GM19452 (cell line): ENCODE results near the gene MCC.

Experiments used
- ATAC-seq: cut with Tn5 transposase; IDR thresholded peaks from one replicate; pipeline ENCODE4 v1.9.1; 2021; ENCODE audit not compliant: unreplicated experiment

Gene MCC

DNA sequence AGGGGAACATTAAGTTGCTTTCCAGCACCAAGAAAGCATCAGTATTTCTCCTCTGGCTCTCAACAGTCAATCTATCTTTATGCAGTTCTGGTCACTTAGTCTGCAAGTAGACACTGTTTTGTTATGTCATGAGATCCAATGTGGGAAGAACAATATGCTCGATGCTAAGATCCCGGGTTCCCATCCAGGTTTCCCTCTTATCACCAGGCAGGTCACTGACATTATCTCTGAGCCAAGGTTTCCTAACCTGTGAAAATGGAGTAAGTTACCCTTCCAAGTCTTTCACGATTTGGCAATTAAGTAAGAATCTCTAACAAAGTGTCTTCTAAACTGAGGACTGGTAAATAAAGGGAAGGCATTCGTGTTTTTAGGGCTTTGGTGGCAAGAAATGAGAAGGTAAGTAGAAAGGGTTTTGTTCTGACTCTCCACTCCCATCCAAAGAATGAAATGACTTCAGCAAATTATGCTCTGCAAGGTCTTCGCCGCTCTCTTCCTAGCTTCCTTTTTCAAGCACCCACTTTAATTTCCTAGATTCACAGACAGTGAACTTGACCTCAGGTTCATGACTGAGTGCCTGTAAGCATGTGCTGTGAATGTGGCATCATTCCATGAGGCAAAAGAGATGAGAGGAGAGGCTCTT, 425.3 kb downstream of the MCC start:
- ATAC-seq = no peak

DNA sequence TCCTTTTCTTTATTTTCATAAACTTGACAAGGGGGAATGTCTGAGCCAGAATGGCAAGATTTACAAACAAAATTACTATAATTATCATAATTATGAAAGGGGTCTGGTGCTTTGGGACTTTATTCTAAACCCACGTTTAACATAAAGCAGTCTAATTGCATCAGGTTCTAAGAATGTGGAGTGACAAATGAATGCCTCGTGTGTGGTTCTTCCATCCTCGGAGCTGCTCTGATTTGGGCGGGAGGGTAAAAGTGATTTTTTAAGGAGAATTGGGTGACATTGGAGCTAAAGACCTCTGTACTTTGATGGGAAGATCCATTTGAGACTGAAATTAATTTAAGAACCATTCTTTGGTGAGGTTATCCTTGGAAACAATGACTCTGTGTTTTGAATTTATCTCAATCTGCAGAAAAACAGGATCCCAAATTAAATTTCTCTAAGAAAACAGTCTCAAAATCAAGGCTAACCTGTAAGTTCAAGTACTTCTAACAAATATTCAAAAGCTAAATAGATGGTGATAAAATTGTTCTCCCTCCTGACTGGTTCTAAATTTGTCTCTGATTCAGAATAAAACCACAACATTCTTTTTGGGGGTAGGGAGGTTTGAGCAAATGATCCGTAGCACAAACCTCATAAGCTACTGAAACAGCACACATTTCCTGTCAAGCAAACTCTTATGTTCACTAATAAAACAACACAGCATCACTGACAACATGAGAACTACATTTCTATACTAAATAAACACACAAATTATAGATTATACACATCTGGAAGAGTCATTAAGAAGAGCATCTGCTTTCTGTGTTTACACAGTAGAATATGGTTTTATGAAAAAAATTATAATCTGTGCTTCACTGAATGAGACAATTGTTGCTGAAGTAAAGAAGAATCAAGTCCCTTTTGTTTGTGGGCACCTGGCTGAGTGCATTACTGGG, 426.1 kb downstream of the MCC start:
- no peak for ATAC-seq

DNA sequence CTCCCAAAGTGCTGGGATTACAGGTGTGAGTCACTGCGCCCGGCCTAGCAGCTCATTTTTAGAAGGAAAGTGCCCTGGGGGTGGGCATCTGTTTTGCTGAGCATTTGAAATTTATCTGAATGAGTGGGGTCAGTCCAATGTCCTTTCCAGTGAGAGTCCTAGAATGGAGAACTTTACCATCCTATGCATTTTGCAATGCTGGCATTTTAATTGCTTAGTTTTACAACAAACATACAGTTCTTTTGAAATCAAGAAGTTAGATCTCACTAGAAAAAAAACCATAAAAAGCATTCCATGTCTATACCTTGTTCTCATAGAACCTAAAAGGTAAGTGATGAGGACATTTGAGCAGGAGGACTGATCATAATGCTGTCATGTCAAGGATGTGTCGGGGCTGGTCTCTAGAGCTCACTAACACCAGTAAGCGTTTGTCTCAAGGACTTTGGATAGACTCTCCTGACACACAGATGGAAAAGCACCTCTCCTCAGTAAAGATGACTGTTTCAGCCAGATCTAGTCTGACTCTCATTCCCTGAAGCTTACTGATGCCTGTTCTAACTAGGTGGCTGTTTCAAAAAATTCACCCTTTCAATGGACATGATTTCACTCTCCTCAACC, 427.7 kb downstream of the MCC start:
- no peak for ATAC-seq

DNA sequence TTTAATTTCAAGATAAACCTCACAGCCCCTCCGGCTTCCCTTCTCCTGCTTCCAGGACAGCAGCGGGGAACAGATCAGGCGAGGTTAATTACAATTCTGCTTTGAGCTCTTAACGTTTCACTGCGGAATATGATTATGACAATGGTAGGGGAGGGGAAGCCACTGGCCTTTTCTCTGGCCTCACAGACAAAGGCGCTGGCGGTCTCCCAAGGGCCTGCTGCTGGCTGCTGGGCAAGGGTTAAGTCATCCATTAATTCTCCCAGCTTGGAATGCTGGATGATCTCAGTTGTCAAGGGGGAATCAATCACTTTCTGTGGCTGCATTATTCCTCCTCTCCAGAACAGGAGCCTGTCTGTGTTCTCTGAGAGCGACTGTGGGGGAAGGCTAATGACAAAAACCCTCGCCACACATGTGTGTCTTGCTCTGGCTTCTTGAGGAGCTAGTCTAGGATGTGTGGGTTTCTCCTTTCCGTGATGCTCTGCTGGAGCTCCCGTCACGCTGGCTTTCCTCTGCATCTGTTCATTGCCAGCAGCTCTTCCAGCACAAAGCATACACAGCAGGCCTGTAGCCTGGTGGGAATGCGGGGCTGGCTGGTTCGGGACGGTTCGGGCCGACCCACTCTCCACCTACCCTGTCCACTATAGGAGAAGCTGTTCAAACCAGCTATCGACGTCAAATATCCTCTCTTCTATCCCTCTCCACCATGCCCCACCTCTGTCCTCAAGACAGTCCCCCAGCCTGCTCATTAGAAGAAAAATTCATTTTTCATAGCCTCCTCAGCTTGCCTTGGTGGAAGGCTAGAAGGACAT, 428.8 kb downstream of the MCC start:
- no peak for ATAC-seq

DNA sequence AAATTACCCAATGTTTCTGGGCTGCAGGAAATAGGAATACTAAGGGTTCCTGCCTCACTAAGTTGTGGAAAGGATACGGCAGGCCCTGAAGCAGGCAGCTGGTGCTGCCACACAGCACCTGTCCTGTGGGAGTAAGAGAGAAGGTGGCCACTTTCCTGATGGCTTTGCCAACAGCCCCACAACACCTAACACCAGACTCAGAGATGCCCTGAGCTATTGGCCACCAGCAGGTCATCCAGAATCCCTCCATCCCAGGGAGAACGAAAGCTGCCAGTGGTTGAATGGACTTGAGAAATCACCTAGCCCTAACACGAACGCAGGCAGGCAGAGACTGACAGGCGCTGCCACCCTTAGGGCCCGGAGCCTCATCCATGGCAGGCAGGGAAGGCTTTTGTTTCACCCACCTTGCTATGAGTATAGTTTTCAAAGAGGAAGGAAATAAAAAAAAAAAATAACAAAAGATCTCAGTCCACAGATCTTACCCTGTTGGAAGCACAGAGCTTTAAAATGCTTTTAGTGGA, 429.5 kb downstream of the MCC start:
- no peak for ATAC-seq

DNA sequence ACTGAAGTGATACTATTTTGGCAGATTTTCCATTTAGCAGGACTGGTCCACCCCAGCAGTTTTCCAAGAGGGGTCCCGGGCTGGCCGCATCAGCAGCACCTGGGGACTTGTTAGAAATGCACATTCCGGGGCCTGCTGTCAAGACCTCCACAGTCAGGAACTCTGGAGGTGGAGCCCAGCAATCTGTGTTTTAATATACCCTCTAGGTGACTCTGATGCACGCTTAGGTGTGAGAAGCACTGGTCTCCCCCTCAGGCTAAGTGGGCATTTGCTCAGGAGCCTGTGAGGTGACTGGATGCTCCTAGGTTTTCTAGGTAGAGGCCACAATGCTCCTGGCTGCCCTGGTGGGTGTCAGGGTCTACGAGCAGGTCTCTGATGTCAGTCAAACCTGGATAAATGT, 430.0 kb downstream of the MCC start:
- ATAC-seq = no peak

DNA sequence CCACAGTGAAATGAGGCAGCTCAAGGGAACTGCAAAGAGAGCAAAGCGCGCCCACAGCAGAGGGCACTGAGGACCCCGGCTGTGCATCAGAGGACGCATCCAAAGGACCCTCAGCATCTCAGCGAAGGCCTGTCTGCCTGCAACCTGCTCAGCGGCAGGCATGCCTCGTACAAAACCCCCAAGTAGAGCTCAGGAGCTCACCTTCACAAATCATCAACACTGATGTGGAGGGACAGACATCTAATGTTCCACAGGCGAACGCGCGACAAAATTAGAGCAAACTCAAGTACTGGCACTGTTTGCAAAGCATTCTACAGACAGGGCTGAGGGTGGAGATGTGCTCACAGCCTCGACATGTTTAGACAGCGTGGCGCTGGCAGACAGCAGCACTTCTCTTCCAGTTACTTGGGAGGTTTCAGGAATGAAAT, 430.7 kb downstream of the MCC start:
- ATAC-seq = no peak

DNA sequence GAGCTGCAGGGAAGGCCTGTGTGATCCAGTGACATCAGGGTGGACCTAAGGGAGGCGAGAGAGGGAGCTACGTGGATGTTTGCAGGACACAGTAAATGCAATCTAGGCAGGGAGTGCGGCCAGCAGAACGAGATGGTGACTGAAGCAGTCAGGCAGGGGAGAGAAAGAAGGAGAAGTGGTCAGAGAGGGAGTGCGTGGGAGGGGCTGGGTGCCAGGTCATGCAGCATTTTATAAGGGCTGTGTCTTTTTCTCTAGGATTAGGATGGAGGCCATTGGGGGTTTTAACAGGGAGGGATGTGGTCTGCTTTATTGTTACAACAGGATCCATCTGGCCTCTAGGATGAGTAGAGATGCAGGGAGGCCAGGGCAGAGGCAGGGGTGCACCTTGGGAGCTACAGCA, 431.3 kb downstream of the MCC start:
- ATAC-seq = no peak

DNA sequence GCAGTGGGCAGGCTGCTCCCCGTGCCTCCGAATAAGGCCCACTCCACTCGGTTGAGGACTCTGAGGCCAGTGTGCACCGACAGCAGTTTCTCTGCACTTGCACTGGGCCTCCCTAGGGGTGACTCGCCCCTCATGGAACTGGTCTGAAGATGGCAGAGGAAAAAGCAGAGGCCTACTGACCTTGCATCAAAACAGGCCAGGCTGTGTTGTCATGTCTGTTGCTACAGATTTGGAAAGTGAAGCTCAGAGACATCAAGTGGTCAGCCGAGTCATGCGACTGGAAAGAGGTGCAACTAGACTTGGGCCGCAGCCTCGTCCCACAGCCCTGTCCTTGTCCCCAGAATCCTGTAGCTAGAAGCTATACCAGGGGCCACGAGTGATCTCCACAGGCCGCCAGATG, 433.4 kb downstream of the MCC start:
- ATAC-seq = no peak

DNA sequence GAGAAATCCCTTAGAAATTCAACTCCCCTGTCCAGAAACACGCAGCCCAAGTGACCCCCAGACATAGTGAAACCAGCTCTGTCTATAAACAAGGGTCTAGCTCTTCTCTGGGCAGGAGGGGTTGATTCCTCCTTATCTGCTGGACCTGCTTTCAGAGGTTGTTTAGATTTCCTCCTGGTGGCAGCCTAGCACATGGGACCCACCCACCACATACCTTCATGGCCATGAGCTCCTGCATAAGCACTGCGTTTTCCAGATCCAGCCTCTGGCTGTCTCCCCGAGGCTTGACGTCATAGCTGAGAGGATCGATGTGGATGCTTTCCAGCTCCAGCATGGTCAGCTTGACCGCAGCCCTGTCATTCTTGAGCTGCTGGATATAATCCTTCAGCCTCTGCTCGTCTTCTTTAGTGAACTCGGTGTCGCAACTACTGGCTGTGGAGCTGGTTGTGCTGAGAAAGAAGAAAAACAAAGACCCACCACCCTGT, 434.7 kb downstream of the MCC start:
- no peak for ATAC-seq

DNA sequence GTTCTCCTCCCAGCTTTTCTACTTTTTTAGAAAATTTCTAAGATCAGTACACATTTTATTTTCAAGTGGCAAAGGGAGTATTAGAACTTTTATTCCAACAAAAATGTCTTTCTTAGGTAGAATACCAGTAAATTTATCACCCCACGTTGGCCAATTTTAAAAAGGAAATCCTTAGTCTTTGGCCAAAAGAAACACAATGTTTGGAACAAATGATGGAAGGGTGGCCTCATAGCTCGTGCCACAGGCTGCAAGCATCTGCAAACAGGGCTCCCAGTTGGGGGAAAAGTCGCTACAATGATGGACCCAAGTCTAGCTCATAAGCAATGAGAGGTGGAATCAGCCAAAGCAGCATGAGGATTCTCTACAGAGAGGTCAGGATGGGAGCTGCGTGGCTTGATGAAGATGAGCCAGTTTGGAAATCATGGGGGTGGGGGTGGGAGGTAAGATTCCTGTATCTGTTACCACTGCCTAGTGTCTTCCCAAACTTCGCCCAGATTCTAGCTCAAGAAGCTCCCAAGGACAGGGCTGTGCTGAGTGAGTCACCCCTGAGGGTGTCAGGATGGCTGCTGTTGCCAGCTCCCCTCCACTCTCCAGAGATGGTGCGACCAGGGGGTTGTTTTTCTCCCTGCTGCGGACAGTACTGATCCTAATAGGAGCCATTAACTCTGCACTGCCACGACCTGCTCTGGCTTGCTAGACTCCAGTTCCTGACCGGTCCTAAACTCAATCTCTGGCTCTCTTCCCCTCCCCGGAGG, 436.0 kb downstream of the MCC start:
- no peak for ATAC-seq

DNA sequence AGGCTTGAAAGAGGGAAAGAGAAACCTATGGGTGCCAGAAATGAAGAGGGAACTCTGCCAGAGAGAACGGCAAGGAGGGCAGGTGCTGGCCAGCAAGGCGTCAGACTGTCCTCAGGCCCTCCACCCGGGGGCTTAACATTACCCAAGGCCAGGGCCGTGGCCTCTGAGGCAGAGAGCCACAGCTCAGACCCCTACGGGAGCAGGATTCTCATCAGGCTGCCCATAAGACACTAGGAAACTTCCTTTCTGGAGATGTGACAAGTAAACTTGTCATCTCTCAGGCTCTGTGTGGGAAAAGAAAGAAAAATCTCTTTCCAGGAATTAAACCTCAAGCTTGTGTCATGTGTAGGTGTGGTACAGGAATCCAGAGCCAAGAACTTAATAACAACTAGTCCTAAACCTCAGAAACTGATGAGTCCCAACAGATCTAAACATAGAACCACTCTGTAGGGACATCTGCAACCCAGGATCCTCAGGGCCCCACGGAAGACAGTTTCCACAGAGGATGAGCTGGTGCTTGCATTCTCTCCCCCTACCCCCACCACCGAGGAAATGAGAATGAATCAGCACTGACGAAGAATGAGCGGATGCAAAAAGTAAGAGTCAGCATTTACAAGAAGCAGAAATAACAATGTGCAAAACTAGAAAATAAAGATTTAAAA, 437.4 kb downstream of the MCC start:
- no peak for ATAC-seq

DNA sequence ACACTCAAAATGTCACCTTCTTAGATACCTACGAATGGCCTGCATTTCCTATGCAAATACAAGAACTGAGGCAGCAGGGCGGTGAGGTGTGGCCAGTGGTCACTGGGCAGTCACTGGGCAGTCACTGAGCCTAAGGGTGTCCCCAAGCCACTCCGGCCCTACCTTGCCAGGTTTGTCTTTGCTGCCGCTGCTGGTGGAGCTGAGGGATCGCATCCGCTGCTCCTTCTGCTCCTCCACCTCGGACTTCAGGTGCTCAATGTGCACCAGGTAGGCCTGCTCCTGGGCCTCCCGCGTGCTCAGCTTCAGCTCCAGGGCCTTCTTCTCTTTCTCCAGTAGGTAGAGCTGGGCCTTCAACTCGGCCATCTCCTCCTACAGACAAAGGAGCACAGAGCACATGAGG, 439.3 kb downstream of the MCC start:
- ATAC-seq = no peak

DNA sequence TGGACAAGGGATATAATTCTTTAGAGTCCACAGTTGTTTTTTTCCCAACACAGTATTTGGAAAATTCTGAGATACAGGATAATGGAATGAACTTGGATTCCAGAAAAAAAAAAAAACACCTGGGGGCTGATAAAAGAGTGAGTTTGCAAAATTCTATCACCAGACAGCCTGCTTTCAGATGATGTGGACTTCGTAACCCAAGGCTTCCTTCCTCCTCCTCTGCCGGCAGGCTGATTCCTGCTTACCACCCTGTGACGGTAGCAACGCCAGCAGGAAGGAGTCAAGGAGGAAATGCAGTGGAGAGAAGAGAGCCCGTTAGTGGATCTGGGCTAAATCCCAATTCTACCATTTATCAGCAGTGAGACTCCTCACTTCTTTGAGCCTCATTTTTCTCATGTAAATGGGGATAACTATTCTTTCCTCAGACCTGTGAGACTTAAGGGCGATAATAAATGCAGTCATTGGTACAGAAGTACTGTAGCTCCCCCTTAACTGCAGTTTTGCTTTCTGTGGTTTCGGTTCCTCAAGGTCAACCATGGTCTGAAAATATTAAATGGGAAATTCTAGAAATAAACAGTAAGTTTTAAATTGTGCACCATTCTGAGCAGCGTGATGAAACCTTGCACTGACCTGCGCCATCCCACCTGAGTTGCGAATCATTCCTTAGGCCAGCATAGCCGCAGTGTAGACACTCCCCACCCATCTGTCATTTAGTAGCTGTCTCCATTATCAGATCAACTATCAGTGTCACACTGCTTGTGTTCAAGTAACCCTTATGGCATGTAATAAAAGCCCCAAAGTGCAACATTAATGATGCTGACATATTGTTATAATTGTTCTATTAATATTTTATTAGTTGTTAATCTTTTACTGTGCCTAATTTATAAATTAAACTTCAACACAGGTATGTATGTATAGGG, 440.3 kb downstream of the MCC start:
- peak; percentile 81 for ATAC-seq

DNA sequence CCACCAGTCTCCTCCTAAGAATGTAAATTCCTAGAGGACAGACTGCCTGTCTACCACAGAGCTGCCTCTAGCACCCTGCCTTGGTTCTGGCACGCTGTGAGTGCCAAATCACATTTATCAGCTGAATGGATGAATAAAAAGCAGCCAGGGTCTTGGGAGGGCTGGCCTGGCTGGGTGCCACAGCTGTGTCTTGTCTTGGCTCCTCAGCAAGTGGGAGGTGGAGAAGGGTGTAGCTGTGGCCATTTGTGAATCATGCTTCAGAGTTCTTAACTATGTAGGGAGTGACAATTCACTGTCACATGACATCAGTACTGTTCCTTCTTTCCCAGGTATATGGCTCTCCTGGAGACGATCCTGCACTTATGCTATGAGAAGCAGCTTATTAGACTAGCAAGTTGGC, 441.0 kb downstream of the MCC start:
- no peak for ATAC-seq

DNA sequence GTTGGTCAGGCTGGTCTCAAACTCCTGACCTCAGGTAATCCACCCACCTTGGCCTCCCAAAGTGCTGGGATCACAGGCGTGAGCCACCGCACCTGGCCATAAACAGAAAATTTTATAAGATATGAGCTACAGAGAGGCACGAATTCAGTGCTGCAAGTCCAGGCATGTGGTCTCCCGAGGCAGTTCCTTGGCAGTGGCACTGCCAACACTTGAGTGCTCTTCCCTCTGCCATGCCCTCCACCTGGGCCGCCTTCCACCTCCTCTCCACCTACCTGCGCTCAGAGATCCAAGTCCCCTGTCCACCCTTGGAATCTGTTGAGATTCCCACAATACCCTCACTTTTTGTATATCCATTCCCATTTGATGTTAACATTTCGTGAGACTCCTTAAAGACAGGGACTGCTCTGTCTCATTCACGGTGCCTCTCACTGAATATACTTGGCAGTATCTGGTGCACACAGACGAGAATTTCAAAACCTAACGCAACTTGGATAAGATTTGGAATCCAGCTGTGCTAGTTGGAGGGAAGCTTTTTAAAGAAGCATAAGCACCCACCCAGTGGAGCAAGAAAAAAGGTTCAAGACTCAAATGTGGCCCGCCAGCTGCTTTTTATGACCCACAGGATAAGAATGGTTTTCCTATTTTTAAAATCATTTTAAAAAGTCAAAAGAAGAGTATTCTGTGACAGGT, 443.3 kb downstream of the MCC start:
- ATAC-seq = no peak

DNA sequence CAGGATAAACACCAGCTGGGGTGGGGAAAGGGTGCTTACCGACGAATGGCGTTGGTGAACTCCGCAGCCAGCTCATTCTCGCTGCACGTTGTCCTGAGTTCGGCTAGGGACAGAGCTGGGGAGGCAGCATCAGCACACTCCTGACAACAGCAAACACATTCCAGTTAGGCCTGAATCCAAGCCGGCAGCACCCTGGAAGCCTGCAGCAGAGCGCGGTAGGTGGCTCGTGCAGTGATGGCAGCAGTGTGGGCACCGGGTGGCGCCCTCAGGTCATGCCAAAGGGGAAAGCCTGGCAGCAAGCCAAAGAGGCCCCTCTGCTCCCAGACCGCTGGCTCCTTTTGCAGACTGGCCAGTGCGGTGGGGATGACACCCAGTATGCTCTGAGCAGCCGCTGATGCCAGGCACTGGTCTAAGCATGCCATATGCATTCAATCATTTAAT, 444.7 kb downstream of the MCC start:
- no peak for ATAC-seq
